Lower leg skin (tissue), 3 donors: ENCODE measurements around the gene GRK2.

Experiments
- CTCF ChIP-seq, 3 donors: fragments of 450-650 bp; IDR thresholded peaks; one replicate each; pipeline ENCODE4 v1.5.1; 2016; ENCODE audit warnings: antibody characterized with exemption in 3 of 3, mild to moderate bottlenecking in 3 of 3, moderate library complexity in 2 of 3
- POLR2A ChIP-seq, 2 donors: fragments of 450-650 bp; IDR thresholded peaks; one replicate each; pipeline ENCODE4 v1.6.1; 2016 to 2017; ENCODE audit warnings: antibody characterized with exemption in 2 of 2, mild to moderate bottlenecking in 1 of 2, moderate library complexity in 1 of 2

DNA sequence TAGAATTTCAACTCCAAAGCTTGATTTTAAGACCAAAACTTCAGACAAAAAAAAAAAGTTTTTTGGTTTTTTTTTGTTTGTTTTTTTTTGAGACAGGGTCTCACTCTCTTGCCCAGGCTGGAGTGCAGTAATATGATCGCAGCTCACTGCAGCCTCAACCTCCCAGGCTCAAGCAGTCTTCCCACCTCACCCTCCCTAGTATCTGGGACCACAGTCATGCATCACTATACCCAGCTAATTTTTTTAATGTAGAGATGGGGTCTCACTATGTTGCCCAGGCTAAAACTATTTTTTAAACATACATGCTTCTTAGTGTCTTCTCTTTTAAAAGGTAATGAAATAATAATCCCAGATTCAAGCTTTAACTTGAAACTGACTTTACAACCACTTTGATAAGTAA is 35.4 kb upstream of the GRK2 start:
- no peak for TF ChIP-seq CTCF (IDR thresholded peaks at IDR 0.05)
- no peak for TF ChIP-seq POLR2A (IDR thresholded peaks at IDR 0.05)
